ENCODE results near the gene OR1K1.

OR1K1 gene

DNA sequence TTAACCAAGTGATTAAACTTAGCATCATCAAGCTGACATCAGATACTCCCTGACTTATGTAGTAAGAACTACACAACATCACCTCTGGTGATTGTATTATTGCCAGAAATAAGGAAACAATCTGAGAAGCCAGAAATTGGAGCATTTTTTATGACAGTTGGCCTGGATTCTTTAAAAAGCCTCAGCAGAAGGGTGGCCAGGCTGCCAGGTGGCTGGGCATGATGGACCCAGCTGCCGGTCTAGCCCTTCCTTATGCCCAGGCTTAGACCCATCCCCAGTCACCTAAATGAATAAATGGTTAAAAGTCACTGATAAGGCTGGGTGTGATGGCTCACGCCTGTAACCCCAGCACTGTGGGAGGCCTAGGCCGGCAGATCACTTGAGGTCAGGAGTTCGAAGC, 12.8 kb downstream of the OR1K1 start:
- no peaks in the 10 kb centered on the region for H3K36me3 ChIP-seq (ENCODE audit: control insufficient read depth, insufficient read depth, low read length)
- WGBS, 2 experiments: 83 to 90% methylated on average over 4 of the region's 4 CpGs
- H3K27me3 ChIP-seq (ENCODE audit: control insufficient read depth, insufficient read depth, low read length, poor library complexity, severe bottlenecking): no peaks in the 10 kb centered on the region
- no peak overlapping the region for H3K27ac ChIP-seq (ENCODE audit: insufficient read depth, low read depth, low read length, poor library complexity, severe bottlenecking)
- H3K4me3 ChIP-seq (ENCODE audit: insufficient read depth, low read depth, low read length): no peak overlapping the region
- no peaks in the 10 kb centered on the region for H3K9me3 ChIP-seq (ENCODE audit: control insufficient read depth, low read length)
- H3K4me1 ChIP-seq (ENCODE audit: control insufficient read depth, insufficient read depth, low read length): no peaks in the 10 kb centered on the region

GRCh38 chr9:122814545-122814944, 14.6 kb downstream of the OR1K1 start:
- Histone ChIP-seq H3K4me1 (ENCODE audit: control insufficient read depth, insufficient read depth, low read length) (no peaks in the 10 kb centered on the region), H3K36me3 (ENCODE audit: control insufficient read depth, insufficient read depth, low read length) (no peaks in the 10 kb centered on the region), H3K4me3 (ENCODE audit: insufficient read depth, low read depth, low read length) (no peak overlapping the region), H3K27ac (ENCODE audit: insufficient read depth, low read depth, low read length, poor library complexity, severe bottlenecking) (no peak overlapping the region), H3K9me3 (ENCODE audit: control insufficient read depth, low read length) (no peaks in the 10 kb centered on the region), H3K27me3 (ENCODE audit: control insufficient read depth, insufficient read depth, low read length, poor library complexity, severe bottlenecking) (no peaks in the 10 kb centered on the region)
- 89 to 93% methylated on average over 6 of the region's 6 CpGs for WGBS, 2 experiments

DNA sequence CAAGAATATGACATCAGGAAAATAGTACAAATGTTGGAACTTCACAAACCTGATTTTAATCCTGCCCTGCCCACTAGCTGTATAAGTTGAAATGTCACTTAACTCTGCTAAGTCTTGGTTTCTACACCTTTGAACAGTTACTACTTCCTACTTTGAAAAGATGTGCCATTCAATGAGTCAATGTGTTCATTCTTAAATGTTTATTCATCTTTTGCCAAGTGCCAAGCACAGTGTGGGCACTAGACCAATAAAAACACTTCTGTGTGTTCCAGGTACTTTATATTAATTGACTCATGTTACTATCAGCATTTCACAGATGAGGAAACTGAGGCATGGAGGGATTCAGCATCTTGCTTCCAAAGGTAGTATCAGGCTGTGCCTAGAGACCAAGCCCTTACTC, 15.6 kb downstream of the OR1K1 start:
- Histone ChIP-seq H3K4me1 (ENCODE audit: control insufficient read depth, insufficient read depth, low read length) (no peaks in the 10 kb centered on the region), H3K27ac (ENCODE audit: insufficient read depth, low read depth, low read length, poor library complexity, severe bottlenecking) (no peak overlapping the region), H3K9me3 (ENCODE audit: control insufficient read depth, low read length) (no peaks in the 10 kb centered on the region), H3K27me3 (ENCODE audit: control insufficient read depth, insufficient read depth, low read length, poor library complexity, severe bottlenecking) (no peaks in the 10 kb centered on the region), H3K36me3 (ENCODE audit: control insufficient read depth, insufficient read depth, low read length) (peaks cover 8% of the 10 kb centered on the region), H3K4me3 (ENCODE audit: insufficient read depth, low read depth, low read length) (no peak overlapping the region)

DNA sequence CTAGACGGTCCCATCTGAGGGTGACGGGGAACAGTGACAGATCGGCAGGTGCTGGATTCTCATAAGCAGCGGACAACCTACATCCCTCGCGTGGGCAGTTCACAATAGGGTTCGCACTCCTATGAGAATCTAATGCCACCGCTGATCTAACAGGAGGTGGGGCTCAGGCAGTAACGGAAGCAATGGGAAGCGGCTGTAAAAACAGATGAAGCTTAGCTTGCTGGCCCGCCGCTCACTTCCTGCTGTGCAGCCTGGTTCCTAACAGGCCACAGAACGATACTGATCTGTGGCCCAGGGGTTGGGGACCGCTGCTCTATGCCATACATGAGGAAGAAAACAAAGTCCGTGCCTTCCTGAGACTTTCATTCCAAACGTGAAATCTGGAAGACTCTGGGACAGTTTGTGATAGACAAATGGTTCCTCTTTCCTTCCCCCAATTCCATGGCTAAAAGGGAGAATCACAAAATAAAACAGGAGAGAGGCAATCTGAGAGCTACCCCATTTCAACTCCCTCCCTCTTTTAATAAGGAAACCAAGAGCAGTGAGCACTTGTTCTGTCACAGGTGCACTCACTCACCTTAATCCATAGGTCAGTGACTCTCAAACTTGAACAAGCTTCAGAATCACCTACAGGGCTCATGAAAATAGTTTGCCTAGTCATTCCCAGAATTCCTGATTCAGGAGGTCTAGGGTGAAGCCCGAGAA, 16.4 kb downstream of the OR1K1 start:
- H3K4me1 ChIP-seq (ENCODE audit: control insufficient read depth, insufficient read depth, low read length): no peaks in the 10 kb centered on the region
- no peak overlapping the region for H3K4me3 ChIP-seq (ENCODE audit: insufficient read depth, low read depth, low read length)
- WGBS, 2 experiments: 93% methylated on average over 17 of the region's 17 CpGs
- no peaks in the 10 kb centered on the region for H3K27me3 ChIP-seq (ENCODE audit: control insufficient read depth, insufficient read depth, low read length, poor library complexity, severe bottlenecking)
- peaks cover 13% of the 10 kb centered on the region for H3K36me3 ChIP-seq (ENCODE audit: control insufficient read depth, insufficient read depth, low read length)
- H3K9me3 ChIP-seq (ENCODE audit: control insufficient read depth, low read length): no peaks in the 10 kb centered on the region
- no peak overlapping the region for H3K27ac ChIP-seq (ENCODE audit: insufficient read depth, low read depth, low read length, poor library complexity, severe bottlenecking)

- no peak overlapping the region for H3K4me3 ChIP-seq (ENCODE audit: insufficient read depth, low read depth, low read length)
- 89% methylated on average over 2 of the region's 3 CpGs; no CpG with 5 or more reads in 1 of the 2 experiments for WGBS, 2 experiments
- H3K36me3 ChIP-seq (ENCODE audit: control insufficient read depth, insufficient read depth, low read length): peaks cover 29% of the 10 kb centered on the region
- H3K4me1 ChIP-seq (ENCODE audit: control insufficient read depth, insufficient read depth, low read length): no peaks in the 10 kb centered on the region
- no peaks in the 10 kb centered on the region for H3K27me3 ChIP-seq (ENCODE audit: control insufficient read depth, insufficient read depth, low read length, poor library complexity, severe bottlenecking)
- H3K9me3 ChIP-seq (ENCODE audit: control insufficient read depth, low read length): no peaks in the 10 kb centered on the region
- no peak overlapping the region for H3K27ac ChIP-seq (ENCODE audit: insufficient read depth, low read depth, low read length, poor library complexity, severe bottlenecking)
Measured at GRCh38 chr9:122819326-122819725, 19.4 kb downstream of the OR1K1 start.

GRCh38 chr9:122819791-122820489, 20.0 kb downstream of the OR1K1 start:
- Histone ChIP-seq H3K9me3 (ENCODE audit: control insufficient read depth, low read length) (no peaks in the 10 kb centered on the region), H3K4me1 (ENCODE audit: control insufficient read depth, insufficient read depth, low read length) (no peaks in the 10 kb centered on the region), H3K4me3 (ENCODE audit: insufficient read depth, low read depth, low read length) (no peak overlapping the region), H3K27me3 (ENCODE audit: control insufficient read depth, insufficient read depth, low read length, poor library complexity, severe bottlenecking) (no peaks in the 10 kb centered on the region), H3K27ac (ENCODE audit: insufficient read depth, low read depth, low read length, poor library complexity, severe bottlenecking) (no peak overlapping the region), H3K36me3 (ENCODE audit: control insufficient read depth, insufficient read depth, low read length) (peaks cover 29% of the 10 kb centered on the region)
- WGBS, 2 experiments: 93 to 94% methylated on average over 9 of the region's 9 CpGs

DNA sequence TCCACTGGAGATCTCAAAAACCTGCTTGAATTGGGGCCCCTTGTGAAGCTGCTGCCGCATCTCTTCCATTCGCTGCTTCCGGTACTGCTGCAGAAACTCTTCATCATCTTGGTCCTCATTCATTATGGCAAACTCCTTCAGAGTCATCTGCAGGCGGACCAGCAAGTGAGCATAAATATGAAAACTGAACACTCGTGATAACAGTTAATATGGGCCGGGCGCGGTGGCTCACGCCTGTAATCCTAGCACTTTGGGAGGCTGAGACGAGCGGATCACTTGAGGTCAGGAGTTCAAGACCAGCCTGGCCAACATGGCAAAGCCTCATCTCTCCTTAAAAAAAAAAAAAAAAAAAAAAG, 20.5 kb downstream of the OR1K1 start:
- whole genome bisulfite sequencing, 2 experiments: 95 to 96% methylated on average over 11 of the region's 11 CpGs
- Histone ChIP-seq H3K27ac (ENCODE audit: insufficient read depth, low read depth, low read length, poor library complexity, severe bottlenecking) (no peak overlapping the region), H3K36me3 (ENCODE audit: control insufficient read depth, insufficient read depth, low read length) (peaks cover 29% of the 10 kb centered on the region), H3K9me3 (ENCODE audit: control insufficient read depth, low read length) (no peaks in the 10 kb centered on the region), H3K4me3 (ENCODE audit: insufficient read depth, low read depth, low read length) (no peak overlapping the region), H3K27me3 (ENCODE audit: control insufficient read depth, insufficient read depth, low read length, poor library complexity, severe bottlenecking) (no peaks in the 10 kb centered on the region), H3K4me1 (ENCODE audit: control insufficient read depth, insufficient read depth, low read length) (no peaks in the 10 kb centered on the region)

GRCh38 chr9:122821278-122821943, 21.5 kb downstream of the OR1K1 start:
- 95 to 99% methylated on average over 6 to 7 of the region's 7 CpGs for WGBS, 2 experiments
- Histone ChIP-seq H3K9me3 (ENCODE audit: control insufficient read depth, low read length) (no peaks in the 10 kb centered on the region), H3K36me3 (ENCODE audit: control insufficient read depth, insufficient read depth, low read length) (peaks cover 29% of the 10 kb centered on the region), H3K4me3 (ENCODE audit: insufficient read depth, low read depth, low read length) (no peak overlapping the region), H3K27me3 (ENCODE audit: control insufficient read depth, insufficient read depth, low read length, poor library complexity, severe bottlenecking) (no peaks in the 10 kb centered on the region), H3K27ac (ENCODE audit: insufficient read depth, low read depth, low read length, poor library complexity, severe bottlenecking) (no peak overlapping the region), H3K4me1 (ENCODE audit: control insufficient read depth, insufficient read depth, low read length) (no peaks in the 10 kb centered on the region)

GRCh38 chr9:122822056-122822455, 22.1 kb downstream of the OR1K1 start:
- WGBS, 2 experiments: 94 to 96% methylated on average over 6 of the region's 6 CpGs
- Histone ChIP-seq H3K27ac (ENCODE audit: insufficient read depth, low read depth, low read length, poor library complexity, severe bottlenecking) (no peak overlapping the region), H3K27me3 (ENCODE audit: control insufficient read depth, insufficient read depth, low read length, poor library complexity, severe bottlenecking) (no peaks in the 10 kb centered on the region), H3K4me1 (ENCODE audit: control insufficient read depth, insufficient read depth, low read length) (peaks cover under 1% of the 10 kb centered on the region), H3K9me3 (ENCODE audit: control insufficient read depth, low read length) (no peaks in the 10 kb centered on the region), H3K4me3 (ENCODE audit: insufficient read depth, low read depth, low read length) (no peak overlapping the region), H3K36me3 (ENCODE audit: control insufficient read depth, insufficient read depth, low read length) (peaks cover 29% of the 10 kb centered on the region)

GRCh38 chr9:122822938-122823337, 23.0 kb downstream of the OR1K1 start:
- H3K4me3 ChIP-seq (ENCODE audit: insufficient read depth, low read depth, low read length): no peak overlapping the region

More at GRCh38 chr9:122822938-122823337, 23.0 kb downstream of the OR1K1 start:
- 98 to 99% methylated on average over 4 of the region's 4 CpGs for WGBS, 2 experiments
- no peaks in the 10 kb centered on the region for H3K27me3 ChIP-seq (ENCODE audit: control insufficient read depth, insufficient read depth, low read length, poor library complexity, severe bottlenecking)
- peaks cover 29% of the 10 kb centered on the region for H3K36me3 ChIP-seq (ENCODE audit: control insufficient read depth, insufficient read depth, low read length)
- peaks cover 3% of the 10 kb centered on the region for H3K4me1 ChIP-seq (ENCODE audit: control insufficient read depth, insufficient read depth, low read length)
- no peak overlapping the region for H3K27ac ChIP-seq (ENCODE audit: insufficient read depth, low read depth, low read length, poor library complexity, severe bottlenecking)
- H3K9me3 ChIP-seq (ENCODE audit: control insufficient read depth, low read length): no peaks in the 10 kb centered on the region

Data from ectodermal cell (in vitro differentiated cells).